ENCODE measurements around the gene ITGAV. TPM values are rescaled to one million over a fixed set of nuclear protein-coding genes. Genes with fewer than 3 reads are reported as not detected.
A peak's percentile ranks its signal among the peaks of the same experiment; 100 is the strongest.

The ITGAV gene
- total RNA-seq, 1 experiment from 2014 or later: 26.9 TPM

DNA sequence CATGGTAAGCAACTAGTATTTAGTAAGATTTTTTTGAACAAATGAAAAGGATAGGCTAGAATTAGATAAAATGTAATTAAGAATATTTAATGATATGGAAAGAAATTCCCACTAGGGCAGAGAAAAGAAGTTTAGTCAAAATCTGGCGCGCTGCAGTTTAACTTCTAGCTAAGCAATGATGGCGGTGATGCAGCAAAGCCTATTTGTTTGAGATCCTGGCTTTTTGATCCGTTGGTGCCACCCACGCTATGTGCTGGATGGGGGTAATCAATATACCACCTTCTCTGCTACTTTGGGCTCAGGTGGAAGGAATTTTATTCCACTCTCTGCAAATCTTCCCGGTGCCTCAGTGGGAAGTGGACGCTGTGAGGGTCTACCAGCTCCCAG is 103.6 kb downstream of the ITGAV start:
- peaks cover 4% of the 10 kb centered on the region for H3K79me1 ChIP-seq (ENCODE audit: insufficient read depth, low read depth, low read length, poor library complexity, severe bottlenecking)
- no peak overlapping the region for H3K23ac ChIP-seq (ENCODE audit: insufficient read length, low read depth, low read length)
- H3K27me3 ChIP-seq (ENCODE audit: insufficient read depth, low read length): no peaks in the 10 kb centered on the region; the same call in 1 of the 2 replicates
- Mint-ChIP-seq H3K27ac (peak overlapping the region in 2 of 3 experiments; percentile 15 to 68; a peak in 2 of 7 replicates), H3K4me3 (peak overlapping the region; percentile 87 to 94), H3K36me3 (ENCODE audit: insufficient read depth in 1 of 3, low read depth in 3 of 3) (no peaks in the 10 kb centered on the region), H3K9me3 (no peaks in the 10 kb centered on the region; a peak in 1 of 5 replicates), H3K27me3 (ENCODE audit: low read depth) (peaks cover 15% of the 10 kb centered on the region), H3K4me1 (peaks cover 14 to 30% of the 10 kb centered on the region in 2 experiments; a peak in 3 of 4 replicates)
- no peaks in the 10 kb centered on the region for H3K9me3 ChIP-seq (ENCODE audit: control insufficient read depth, low read depth, low read length)
- no peak overlapping the region for H3K18ac ChIP-seq (ENCODE audit: insufficient read length, low read depth, low read length)
- WGBS (ENCODE audit: extremely low coverage, insufficient read length, low lambda C conversion rate): no CpG with 5 or more reads among the region's 7 CpGs
- H2AK5ac ChIP-seq (ENCODE audit: insufficient read length, low read length): no peak overlapping the region
- peak overlapping the region; percentile 68 for H3K4me2 ChIP-seq (ENCODE audit: insufficient read depth, insufficient read length, low read length)
- peaks cover 2% of the 10 kb centered on the region; the same call in 1 of the 2 replicates for H3K79me2 ChIP-seq (ENCODE audit: insufficient read depth, low read length)
- H2BK15ac ChIP-seq (ENCODE audit: low read depth, low read length): no peak overlapping the region
- no peak overlapping the region for H4K91ac ChIP-seq (ENCODE audit: insufficient read length, low read depth, low read length)
- H3K27ac ChIP-seq (ENCODE audit: insufficient read length, low read depth, low read length): no peak overlapping the region
- TF ChIP-seq, protein P1, sequence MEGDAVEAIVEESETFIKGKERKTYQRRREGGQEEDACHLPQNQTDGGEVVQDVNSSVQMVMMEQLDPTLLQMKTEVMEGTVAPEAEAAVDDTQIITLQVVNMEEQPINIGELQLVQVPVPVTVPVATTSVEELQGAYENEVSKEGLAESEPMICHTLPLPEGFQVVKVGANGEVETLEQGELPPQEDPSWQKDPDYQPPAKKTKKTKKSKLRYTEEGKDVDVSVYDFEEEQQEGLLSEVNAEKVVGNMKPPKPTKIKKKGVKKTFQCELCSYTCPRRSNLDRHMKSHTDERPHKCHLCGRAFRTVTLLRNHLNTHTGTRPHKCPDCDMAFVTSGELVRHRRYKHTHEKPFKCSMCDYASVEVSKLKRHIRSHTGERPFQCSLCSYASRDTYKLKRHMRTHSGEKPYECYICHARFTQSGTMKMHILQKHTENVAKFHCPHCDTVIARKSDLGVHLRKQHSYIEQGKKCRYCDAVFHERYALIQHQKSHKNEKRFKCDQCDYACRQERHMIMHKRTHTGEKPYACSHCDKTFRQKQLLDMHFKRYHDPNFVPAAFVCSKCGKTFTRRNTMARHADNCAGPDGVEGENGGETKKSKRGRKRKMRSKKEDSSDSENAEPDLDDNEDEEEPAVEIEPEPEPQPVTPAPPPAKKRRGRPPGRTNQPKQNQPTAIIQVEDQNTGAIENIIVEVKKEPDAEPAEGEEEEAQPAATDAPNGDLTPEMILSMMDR (conservative IDR thresholded peaks at IDR 0.05): no peak
- no peak overlapping the region for H2BK120ac ChIP-seq (ENCODE audit: low read depth, low read length, poor library complexity, severe bottlenecking)
- no peak overlapping the region for H2BK20ac ChIP-seq (ENCODE audit: low read depth, low read length, poor library complexity, severe bottlenecking)
- H3K56ac ChIP-seq (ENCODE audit: insufficient read length, low read depth, low read length): no peak overlapping the region
- H2BK5ac ChIP-seq (ENCODE audit: insufficient read length, low read length): no peak overlapping the region
- H2BK12ac ChIP-seq (ENCODE audit: insufficient read length, low read depth, low read length): no peak overlapping the region
- peak overlapping the region; percentile 24 for H4K5ac ChIP-seq (ENCODE audit: insufficient read length, low read depth, low read length)
- H4K8ac ChIP-seq (replicated peaks; ENCODE audit: insufficient read length, low read depth, low read length): no peak overlapping the region
- no peaks in the 10 kb centered on the region for H4K20me1 ChIP-seq (ENCODE audit: control insufficient read depth, insufficient read depth, insufficient read length)
- H3T11ph ChIP-seq (ENCODE audit: low read length): no peak overlapping the region
- DNase-seq: no peak
- peaks cover 8% of the 10 kb centered on the region for H3K23me2 ChIP-seq (ENCODE audit: insufficient read length, low read depth, low read length, poor library complexity, severe bottlenecking)
- peak overlapping the region; percentile 53 for H2AFZ ChIP-seq (ENCODE audit: low read length)
- no peak overlapping the region for H3K4ac ChIP-seq (ENCODE audit: low read depth, low read length)
- peaks cover 3% of the 10 kb centered on the region for H3K4me1 ChIP-seq (ENCODE audit: insufficient read depth, low read length)
- peak overlapping the region; percentile 62; the same call in 1 of the 2 replicates for H3K14ac ChIP-seq (ENCODE audit: insufficient read depth, low read length)
- H3K9ac ChIP-seq (ENCODE audit: extremely low read depth, insufficient read length, low read length): peak overlapping the region; percentile 44
